GM12878 (cell line): ENCODE data around the gene ABCC4. TPM values are rescaled to one million over a fixed set of nuclear protein-coding genes. Genes with fewer than 3 reads are reported as not detected.

ENCODE experiments used
- ATAC-seq: fragments of 200-7000 bp; cut with Tn5 transposase; 3 replicates; pipeline ENCODE4 v1.9.1; 2020; ENCODE audit warnings: mild to moderate bottlenecking, moderate library complexity
- BruUV-seq: library from RNA; stranded (reverse); fragments of 400-500 nt; replicated peaks from 2 replicates; lab custom pipeline; 2021; lab: Mats Ljungman, UMichigan
- CTCF ChIA-PET: fragments of 300-600 bp; sonication (Branson Sonifier 250); formaldehyde crosslinking; extraction: SDS; loops from one replicate; lab custom pipeline; 2021; ENCODE audit warnings: inconsistent platforms; lab: Yijun Ruan, JAX
- POLR2A ChIA-PET: fragments of 350-600 bp; formaldehyde crosslinking; extraction: SDS; loops from one replicate; lab custom pipeline; 2021; ENCODE audit warnings: inconsistent platforms; lab: Charles Lee
- RAD21 ChIA-PET: fragments of 300-600 bp; sonication (Branson Sonifier 250); formaldehyde crosslinking; loops from one replicate; lab custom pipeline; 2023; ENCODE audit warnings: antibody characterized with exemption; ENCODE audit not compliant: unreplicated experiment; lab: Charles Lee
- SMC1A ChIA-PET: fragments of 300-600 bp; sonication (Branson Sonifier 250); formaldehyde crosslinking; loops from one replicate; lab custom pipeline; 2023; ENCODE audit not compliant: unreplicated experiment, uncharacterized antibody; lab: Charles Lee
- DNase-seq: peaks from one replicate; pipeline ENCODE4 v3.0.0-alpha.2; 2011; ENCODE audit warnings: low read depth, low spot score
- FAIRE-seq: peaks from 3 replicates; lab custom pipeline; 2011; peaks lifted over from hg19 to GRCh38; lab: Jason Lieb, UNC
- H2AFZ ChIP-seq: 2 replicates; pipeline ENCODE4 v1.6.0; 2011; ENCODE audit warnings: low read depth, low read length, control low read depth; ENCODE audit not compliant: control insufficient read depth
- H3K27ac ChIP-seq: 2 replicates; pipeline ENCODE4 v1.5.1; 2011; ENCODE audit warnings: control low read depth; ENCODE audit not compliant: control insufficient read depth, insufficient read depth
- H3K27me3 ChIP-seq, 2 experiments: replicated peaks in 1 of 2; 2 replicates each; pipeline versions ENCODE4 v1.6.0 to v1.6.1; 2011; ENCODE audit warnings: low read length in 1 of 2; ENCODE audit not compliant: control insufficient read depth in 2 of 2, insufficient read depth in 2 of 2
- H3K36me3 ChIP-seq, 2 experiments: 2 replicates each; pipeline ENCODE4 v1.5.1; 2011; ENCODE audit warnings: low read length in 1 of 2; ENCODE audit not compliant: control insufficient read depth in 2 of 2, insufficient read depth in 2 of 2
- H3K4me1 ChIP-seq: 2 replicates; pipeline ENCODE4 v1.6.1; 2011; ENCODE audit warnings: mild to moderate bottlenecking, low read length, moderate library complexity, mixed read lengths; ENCODE audit not compliant: control insufficient read depth, insufficient read depth
- H3K4me2 ChIP-seq: 2 replicates; pipeline ENCODE4 v1.6.0; 2011; ENCODE audit warnings: control low read depth; ENCODE audit not compliant: control insufficient read depth, insufficient read depth
- H3K4me3 ChIP-seq: fragments of 200-600 bp; sonication (generic); 2 replicates; pipeline ENCODE4 v1.5.1; 2016
- H3K79me2 ChIP-seq: 2 replicates; pipeline ENCODE4 v1.6.0; 2011; ENCODE audit warnings: low read length; ENCODE audit not compliant: control insufficient read depth, insufficient read depth
- H3K9ac ChIP-seq: 2 replicates; pipeline ENCODE4 v1.8.0; 2011; ENCODE audit warnings: low read length, control low read depth, mixed read lengths; ENCODE audit not compliant: control insufficient read depth, insufficient read depth
- H3K9me3 ChIP-seq: replicated peaks from 3 replicates; pipeline ENCODE4 v1.5.1; 2011; ENCODE audit warnings: mild to moderate bottlenecking, low read length; ENCODE audit not compliant: control insufficient read depth, insufficient read depth
- H4K20me1 ChIP-seq: 2 replicates; pipeline ENCODE4 v1.6.0; 2011; ENCODE audit not compliant: control insufficient read depth, insufficient read depth
- CEBPB ChIP-seq, 2 experiments: fragments of 150-350 bp in 1 of 2; IDR thresholded peaks; 2 replicates each; pipeline ENCODE4 v1.6.1; 2012 to 2014; ENCODE audit warnings: low read depth in 2 of 2, low read length in 2 of 2, borderline replicate concordance in 1 of 2, inconsistent platforms in 1 of 2
- DPF2 ChIP-seq: fragments of 450-650 bp; IDR thresholded peaks from 2 replicates; pipeline ENCODE4 v1.6.1; 2017; ENCODE audit warnings: mild to moderate bottlenecking
- FOXK2 ChIP-seq: fragments of 450-650 bp; IDR thresholded peaks from 2 replicates; pipeline ENCODE4 v1.6.1; 2017; ENCODE audit warnings: mild to moderate bottlenecking, moderate library complexity
- IKZF2 ChIP-seq, 2 experiments: fragments of 450-650 bp; IDR thresholded peaks; 2 replicates each; pipeline ENCODE4 v1.6.1; 2017; ENCODE audit warnings: mild to moderate bottlenecking in 2 of 2, moderate library complexity in 2 of 2
- RUNX3 ChIP-seq: IDR thresholded peaks from 2 replicates; pipeline ENCODE4 v1.6.1; 2012; ENCODE audit warnings: low read length, inconsistent platforms
- SIX5 ChIP-seq: IDR thresholded peaks from 2 replicates; pipeline ENCODE4 v1.6.1; 2011; ENCODE audit warnings: mild to moderate bottlenecking, low read depth, low read length, moderate library complexity; ENCODE audit not compliant: severe bottlenecking
- SMAD5 ChIP-seq: IDR thresholded peaks from 2 replicates; pipeline ENCODE4 v1.6.1; 2016; ENCODE audit warnings: antibody characterized with exemption, low read depth
- TCF3 ChIP-seq: IDR thresholded peaks from 2 replicates; pipeline ENCODE4 v1.6.1; 2012; ENCODE audit warnings: low read depth, mild to moderate bottlenecking, low read length, borderline replicate concordance; ENCODE audit not compliant: insufficient read depth
- YY1 ChIP-seq: IDR thresholded peaks from 2 replicates; pipeline ENCODE4 v1.6.1; 2011; ENCODE audit warnings: low read depth, mild to moderate bottlenecking, low read length
- ZNF217 ChIP-seq: fragments of 450-650 bp; IDR thresholded peaks from 2 replicates; pipeline ENCODE4 v1.6.1; 2017; ENCODE audit warnings: antibody characterized with exemption, mild to moderate bottlenecking
- WGBS: methylation state at CpG from one replicate; pipeline ENCODE4 v1.1.6; 2016; ENCODE audit warnings: low lambda C conversion rate; ENCODE audit not compliant: insufficient replicate concordance, insufficient coverage; ENCODE audit errors: missing lambda C conversion rate; 5-methylcytosine and 5-hydroxymethylcytosine counted together
- in situ Hi-C: fragments of 300-500 bp; cut with MboI; formaldehyde crosslinking; loops from 9 replicates; pipeline ENCODE4 v1.14.3; 2018; ENCODE audit warnings: mixed read lengths
- intact Hi-C: fragments of 100-400 bp; cut with micrococcal nuclease; formaldehyde crosslinking; loops from one replicate; pipeline ENCODE4 v1.14.2; 2022; ENCODE audit not compliant: unreplicated experiment
- polyA plus RNA-seq, 11 experiments: library from polyadenylated mRNA; depleted of rRNA in 4 of 11; unstranded in 6 of 11; stranded (reverse) in 5 of 11; fragments of >200 nt; fragmentation: Nextera tagmentation in 4 of 11; fragmentation: Illumina TruSeq in 1 of 11; extraction: Ambion mirVana in 4 of 11; extraction: Trizol in 1 of 11; gene quantifications; 1 replicate in 1 of 11; 2 replicates in 10 of 11; pipeline versions ENCODE4 v1.2.1 to v1.2.3, GENCODE V29; 2011 to 2016; ENCODE audit warnings: inconsistent platforms in 2 of 11, missing spikeins in 2 of 11, low read depth in 1 of 11
- total RNA-seq, 4 experiments: library from RNA; depleted of rRNA in 3 of 4; stranded (reverse); fragments of >200 nt in 3 of 4; fragmentation: Illumina TruSeq in 1 of 4; extraction: Trizol in 1 of 4; gene quantifications; 2 replicates each; pipeline versions ENCODE4 v1.2.1 to v1.2.3, GENCODE V29; 2013 to 2021
- TF ChIP-seq, protein P1 (sequence below): fragments of 450-650 bp; formaldehyde crosslinking; IDR thresholded peaks from 2 replicates; pipeline ENCODE4 v1.4.0; 2022; ENCODE audit warnings: mild to moderate bottlenecking, moderate library complexity
- TF ChIP-seq, protein P2 (sequence below): IDR thresholded peaks from 2 replicates; pipeline ENCODE4 v1.6.1; 2011; ENCODE audit warnings: low read depth, low read length, improper control_type of control experiment, borderline replicate concordance
- TF ChIP-seq, protein P3 (sequence below): fragments of 150-350 bp; IDR thresholded peaks from 2 replicates; pipeline ENCODE4 v1.6.1; 2016; ENCODE audit warnings: low read depth, low read length

The ABCC4 gene
- total and polyA plus RNA-seq, 10 of the 15 experiments (the other 5 are each of a cell fraction or from before 2014, with no cell fraction given) = 7.2 to 44.4 (median 24.1) TPM

DNA sequence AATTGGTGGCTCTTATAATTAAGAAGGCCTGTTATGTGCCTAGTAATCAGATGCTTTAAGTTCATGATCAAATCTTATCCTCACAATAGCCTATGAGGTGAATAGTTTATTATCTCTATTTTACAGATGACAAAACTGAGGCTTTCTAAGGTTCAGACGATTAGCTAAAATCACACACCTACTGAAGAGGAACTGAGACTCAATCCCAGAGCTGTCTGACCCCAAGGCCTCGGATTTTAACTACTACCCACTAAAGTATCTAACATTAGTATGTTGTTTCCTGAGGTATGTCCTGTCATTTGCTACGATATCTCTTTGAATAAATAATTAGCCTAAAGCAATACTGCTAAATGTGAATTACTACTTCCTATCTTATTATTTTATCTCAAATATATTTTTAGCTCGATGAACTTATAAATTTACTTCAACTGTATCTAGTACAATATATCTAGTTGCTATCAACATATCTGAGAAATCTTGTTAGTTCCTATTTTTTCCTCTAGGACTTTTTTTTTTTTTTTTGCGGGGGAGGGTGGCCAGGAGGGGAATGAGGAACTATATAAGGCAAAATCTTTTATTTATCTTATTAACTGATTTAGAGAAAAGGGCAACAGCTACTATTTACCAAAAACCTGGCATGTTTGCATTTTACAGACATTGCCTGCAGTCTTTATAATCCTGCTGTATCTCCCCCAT, 118.5 kb downstream of the ABCC4 start:
- ChIA-PET CTCF (interaction anchor here (0.6 to 5.4 kb wide), 9 partner anchors 7 to 508 kb away, joined by 3 to 55 read pairs (median 4); no protein-coding TSS in a partner anchor), POLR2A (interaction anchor here (0.6 to 1.7 kb wide), 3 partner anchors 9 to 289 kb away, joined by 4 to 6 read pairs (median 4); no protein-coding TSS in a partner anchor), SMC1A (interaction anchor here (0.7 to 5.0 kb wide), 9 partner anchors 8 to 221 kb away, joined by 3 to 51 read pairs (median 7); no protein-coding TSS in a partner anchor), RAD21 (interaction anchor here (0.7 to 6.0 kb wide), 8 partner anchors 9 to 297 kb away, joined by 3 to 40 read pairs (median 4); no protein-coding TSS in a partner anchor)
- Histone ChIP-seq H3K9ac (no peak overlapping the region), H3K27me3 (no peaks in the 10 kb centered on the region), H3K4me3 (no peak overlapping the region), H4K20me1 (no peaks in the 10 kb centered on the region), H3K9me3 (no peaks in the 10 kb centered on the region), H2AFZ (no peak overlapping the region), H3K79me2 (peaks cover 1% of the 10 kb centered on the region; the same call in 1 of the 2 replicates), H3K4me1 (peaks cover 30% of the 10 kb centered on the region), H3K36me3 (peaks cover 4 to 17% of the 10 kb centered on the region in 2 experiments), H3K27ac (no peak overlapping the region; the same call in 1 of the 2 replicates), H3K4me2 (peak overlapping the region; percentile 28; the same call in 1 of the 2 replicates)
- ATAC-seq (peak; percentile 82), FAIRE-seq (peak; percentile 27), DNase-seq (no peak)
- WGBS = 63% methylated on average over 4 of the region's 5 CpGs
- in situ Hi-C loops = no loop called here
- no TSS peak for BruUV-seq
- intact Hi-C loops = loop anchor here (10.0 kb wide), 1 partner anchor 508 kb away; no protein-coding TSS in a partner anchor
- TF ChIP-seq YY1 (no peak), IKZF2 (IDR thresholded peaks at IDR 0.05) (0 out of 4 replicates have a peak, but pooled peaks have one; percentile 13 to 18), RUNX3 (peak; percentile 15; the same call in 1 of the 2 replicates), DPF2 (no peak), ZNF217 (peak; percentile 52; the same call in 1 of the 2 replicates), FOXK2 (no peak), SMAD5 (no peak), TCF3 (no peak), SIX5 (no peak), CEBPB (IDR thresholded peaks at IDR 0.05; ENCODE audit: borderline replicate concordance in 1 of 2, low read depth in 2 of 2, low read length in 2 of 2) (no peak)
- TF ChIP-seq, protein P1, sequence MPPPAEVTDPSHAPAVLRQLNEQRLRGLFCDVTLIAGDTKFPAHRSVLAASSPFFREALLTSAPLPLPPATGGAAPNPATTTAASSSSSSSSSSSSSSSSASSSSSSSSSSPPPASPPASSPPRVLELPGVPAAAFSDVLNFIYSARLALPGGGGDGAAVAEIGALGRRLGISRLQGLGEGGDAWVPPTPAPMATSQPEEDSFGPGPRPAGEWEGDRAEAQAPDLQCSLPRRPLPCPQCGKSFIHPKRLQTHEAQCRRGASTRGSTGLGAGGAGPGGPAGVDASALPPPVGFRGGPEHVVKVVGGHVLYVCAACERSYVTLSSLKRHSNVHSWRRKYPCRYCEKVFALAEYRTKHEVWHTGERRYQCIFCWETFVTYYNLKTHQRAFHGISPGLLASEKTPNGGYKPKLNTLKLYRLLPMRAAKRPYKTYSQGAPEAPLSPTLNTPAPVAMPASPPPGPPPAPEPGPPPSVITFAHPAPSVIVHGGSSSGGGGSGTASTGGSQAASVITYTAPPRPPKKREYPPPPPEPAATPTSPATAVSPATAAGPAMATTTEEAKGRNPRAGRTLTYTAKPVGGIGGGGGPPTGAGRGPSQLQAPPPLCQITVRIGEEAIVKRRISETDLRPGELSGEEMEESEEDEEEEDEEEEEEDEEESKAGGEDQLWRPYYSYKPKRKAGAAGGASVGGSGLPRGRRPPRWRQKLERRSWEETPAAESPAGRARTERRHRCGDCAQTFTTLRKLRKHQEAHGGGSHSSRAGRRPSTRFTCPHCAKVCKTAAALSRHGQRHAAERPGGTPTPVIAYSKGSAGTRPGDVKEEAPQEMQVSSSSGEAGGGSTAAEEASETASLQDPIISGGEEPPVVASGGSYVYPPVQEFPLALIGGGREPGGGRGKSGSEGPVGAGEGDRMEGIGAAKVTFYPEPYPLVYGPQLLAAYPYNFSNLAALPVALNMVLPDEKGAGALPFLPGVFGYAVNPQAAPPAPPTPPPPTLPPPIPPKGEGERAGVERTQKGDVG (CRISPR knock-in tag) = no peak
- TF ChIP-seq, protein P2, sequence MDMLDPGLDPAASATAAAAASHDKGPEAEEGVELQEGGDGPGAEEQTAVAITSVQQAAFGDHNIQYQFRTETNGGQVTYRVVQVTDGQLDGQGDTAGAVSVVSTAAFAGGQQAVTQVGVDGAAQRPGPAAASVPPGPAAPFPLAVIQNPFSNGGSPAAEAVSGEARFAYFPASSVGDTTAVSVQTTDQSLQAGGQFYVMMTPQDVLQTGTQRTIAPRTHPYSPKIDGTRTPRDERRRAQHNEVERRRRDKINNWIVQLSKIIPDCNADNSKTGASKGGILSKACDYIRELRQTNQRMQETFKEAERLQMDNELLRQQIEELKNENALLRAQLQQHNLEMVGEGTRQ = no peak
- TF ChIP-seq, protein P3, sequence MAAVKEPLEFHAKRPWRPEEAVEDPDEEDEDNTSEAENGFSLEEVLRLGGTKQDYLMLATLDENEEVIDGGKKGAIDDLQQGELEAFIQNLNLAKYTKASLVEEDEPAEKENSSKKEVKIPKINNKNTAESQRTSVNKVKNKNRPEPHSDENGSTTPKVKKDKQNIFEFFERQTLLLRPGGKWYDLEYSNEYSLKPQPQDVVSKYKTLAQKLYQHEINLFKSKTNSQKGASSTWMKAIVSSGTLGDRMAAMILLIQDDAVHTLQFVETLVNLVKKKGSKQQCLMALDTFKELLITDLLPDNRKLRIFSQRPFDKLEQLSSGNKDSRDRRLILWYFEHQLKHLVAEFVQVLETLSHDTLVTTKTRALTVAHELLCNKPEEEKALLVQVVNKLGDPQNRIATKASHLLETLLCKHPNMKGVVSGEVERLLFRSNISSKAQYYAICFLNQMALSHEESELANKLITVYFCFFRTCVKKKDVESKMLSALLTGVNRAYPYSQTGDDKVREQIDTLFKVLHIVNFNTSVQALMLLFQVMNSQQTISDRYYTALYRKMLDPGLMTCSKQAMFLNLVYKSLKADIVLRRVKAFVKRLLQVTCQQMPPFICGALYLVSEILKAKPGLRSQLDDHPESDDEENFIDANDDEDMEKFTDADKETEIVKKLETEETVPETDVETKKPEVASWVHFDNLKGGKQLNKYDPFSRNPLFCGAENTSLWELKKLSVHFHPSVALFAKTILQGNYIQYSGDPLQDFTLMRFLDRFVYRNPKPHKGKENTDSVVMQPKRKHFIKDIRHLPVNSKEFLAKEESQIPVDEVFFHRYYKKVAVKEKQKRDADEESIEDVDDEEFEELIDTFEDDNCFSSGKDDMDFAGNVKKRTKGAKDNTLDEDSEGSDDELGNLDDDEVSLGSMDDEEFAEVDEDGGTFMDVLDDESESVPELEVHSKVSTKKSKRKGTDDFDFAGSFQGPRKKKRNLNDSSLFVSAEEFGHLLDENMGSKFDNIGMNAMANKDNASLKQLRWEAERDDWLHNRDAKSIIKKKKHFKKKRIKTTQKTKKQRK = no peak
